OCI-LY7 (cell line): ENCODE measurements around the gene PLXNA4. TPM values are rescaled to one million over a fixed set of nuclear protein-coding genes. Genes with fewer than 3 reads are reported as not detected.

Experiments
- BruUV-seq: library from RNA; stranded (reverse); fragments of 400-500 nt; replicated peaks from 2 replicates; lab custom pipeline; 2021; lab: Mats Ljungman, UMichigan
- CTCF ChIA-PET: fragments of 300-600 bp; sonication (Branson Sonifier 250); formaldehyde crosslinking; loops from one replicate; lab custom pipeline; 2022; ENCODE audit warnings: antibody characterized with exemption; ENCODE audit not compliant: unreplicated experiment; lab: Charles Lee
- POLR2A ChIA-PET: fragments of 300-600 bp; sonication (Branson Sonifier 250); formaldehyde crosslinking; loops from one replicate; lab custom pipeline; 2022; ENCODE audit warnings: antibody characterized with exemption; lab: Charles Lee
- DNase-seq: peaks from one replicate; pipeline ENCODE4 v3.0.0-alpha.2; 2015; ENCODE audit warnings: low spot score
- H2AFZ ChIP-seq: fragments of 200-600 bp; sonication (generic), shearing (Covaris generic); 2 replicates; pipeline ENCODE4 v1.6.1; 2014; ENCODE audit warnings: mild to moderate bottlenecking, antibody characterized with exemption, low read length, moderate library complexity
- H3K27ac ChIP-seq: fragments of 200-600 bp; sonication (generic); 2 replicates; pipeline ENCODE4 v1.5.1; 2014; ENCODE audit warnings: mixed run types, low read depth, mild to moderate bottlenecking, moderate library complexity, low read length, inconsistent platforms; ENCODE audit not compliant: poor library complexity, severe bottlenecking
- H3K36me3 ChIP-seq: fragments of 200-600 bp; sonication (generic); 2 replicates; pipeline ENCODE4 v1.6.1; 2014; ENCODE audit warnings: mild to moderate bottlenecking, antibody characterized with exemption, low read length, moderate library complexity, mixed read lengths; ENCODE audit not compliant: insufficient read depth
- H3K4me1 ChIP-seq: fragments of 200-600 bp; sonication (generic); 2 replicates; pipeline ENCODE4 v1.5.1; 2014; ENCODE audit warnings: mild to moderate bottlenecking, low read length; ENCODE audit not compliant: insufficient read depth, poor library complexity, severe bottlenecking
- H3K4me2 ChIP-seq: fragments of 200-600 bp; sonication (generic); 2 replicates; pipeline ENCODE4 v1.6.1; 2014; ENCODE audit warnings: mild to moderate bottlenecking, low read length
- H3K4me3 ChIP-seq: fragments of 200-600 bp; sonication (generic); 2 replicates; pipeline ENCODE4 v1.5.1; 2014; ENCODE audit warnings: mild to moderate bottlenecking, low read depth, low read length; ENCODE audit not compliant: poor library complexity, severe bottlenecking
- H3K79me2 ChIP-seq: fragments of 200-600 bp; sonication (generic); 2 replicates; pipeline ENCODE4 v1.6.1; 2016; ENCODE audit warnings: low read depth, mild to moderate bottlenecking, low read length, moderate library complexity, mixed read lengths; ENCODE audit not compliant: insufficient read depth
- H3K9me2 ChIP-seq: fragments of 200-600 bp; sonication (generic); 2 replicates; pipeline ENCODE4 v1.6.1; 2016; ENCODE audit warnings: mild to moderate bottlenecking, low read length, mixed read lengths; ENCODE audit not compliant: insufficient read depth
- H3K9me3 ChIP-seq: fragments of 200-600 bp; sonication (generic); 2 replicates; pipeline ENCODE4 v1.6.1; 2014; ENCODE audit warnings: mild to moderate bottlenecking, mixed run types, low read length, mixed read lengths
- H4K20me1 ChIP-seq: fragments of 200-600 bp; sonication (generic); 2 replicates; pipeline ENCODE4 v1.6.1; 2014; ENCODE audit warnings: mild to moderate bottlenecking, antibody characterized with exemption, low read length, moderate library complexity, mixed read lengths; ENCODE audit not compliant: insufficient read depth
- EZH2phosphoT487 ChIP-seq: fragments of 200-600 bp; sonication (generic); IDR thresholded peaks from 2 replicates; pipeline ENCODE4 v1.6.1; 2018; ENCODE audit warnings: low read depth, borderline replicate concordance, mild to moderate bottlenecking, mixed run types, antibody characterized with exemption, low read length, moderate library complexity, mixed read lengths
- intact Hi-C: fragments of 100-400 bp; cut with micrococcal nuclease; formaldehyde crosslinking; loops from one replicate; pipeline ENCODE4 v1.10.0; 2022; ENCODE audit not compliant: unreplicated experiment
- total RNA-seq, 2 experiments: library from RNA; depleted of rRNA in 1 of 2; stranded (reverse); fragments of >200 nt in 1 of 2; shearing (Covaris generic) in 1 of 2; gene quantifications; 2 replicates each; pipeline ENCODE4 v1.2.3, GENCODE V29; 2014 to 2022
- TF ChIP-seq, protein P1 (sequence below): fragments of 200-600 bp; sonication (generic); conservative IDR thresholded peaks from 2 replicates; pipeline ENCODE4 v1.5.1; 2014; ENCODE audit warnings: mild to moderate bottlenecking, antibody characterized with exemption, low read length, moderate library complexity, mixed read lengths

The PLXNA4 gene
- total RNA-seq, 2 experiments from 2014 or later = not detected

DNA sequence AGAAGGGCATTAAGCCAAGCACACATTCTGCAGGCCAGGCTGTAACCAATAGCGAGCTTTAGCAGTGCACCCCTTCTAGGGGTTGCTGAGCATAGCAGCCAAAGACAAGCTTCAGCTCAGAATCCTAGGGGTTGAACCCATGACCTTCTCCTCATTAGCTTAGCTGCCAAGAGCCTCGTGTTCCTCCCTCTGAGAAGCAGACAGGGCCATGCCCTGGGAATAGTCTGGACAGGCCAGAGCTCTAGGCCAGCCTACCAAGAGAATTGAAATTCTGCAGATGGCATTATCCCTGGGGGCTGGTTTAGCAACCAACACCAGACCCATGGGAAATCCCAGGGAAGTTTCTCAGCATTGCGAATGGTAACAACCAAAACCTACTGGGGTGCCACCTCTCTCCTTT lies 77.2 kb downstream of the PLXNA4 start:
- no peak overlapping the region for H2AFZ ChIP-seq
- POLR2A ChIA-PET = interaction anchor here (0.6 kb wide), 1 partner anchor 864 kb away, joined by 7 read pairs; no protein-coding TSS in a partner anchor
- H3K27ac ChIP-seq = no peak overlapping the region
- no peak overlapping the region for H3K4me2 ChIP-seq
- CTCF ChIA-PET = no interaction called here
- no peaks in the 10 kb centered on the region for H3K9me2 ChIP-seq
- no peaks in the 10 kb centered on the region for H4K20me1 ChIP-seq
- DNase-seq = no peak
- intact Hi-C loops = no loop called here
- BruUV-seq = no TSS peak
- H3K4me3 ChIP-seq = no peak overlapping the region
- no peaks in the 10 kb centered on the region for H3K9me3 ChIP-seq
- no peaks in the 10 kb centered on the region for H3K79me2 ChIP-seq
- no peaks in the 10 kb centered on the region for H3K36me3 ChIP-seq
- H3K4me1 ChIP-seq = no peaks in the 10 kb centered on the region
- TF ChIP-seq, protein P1, sequence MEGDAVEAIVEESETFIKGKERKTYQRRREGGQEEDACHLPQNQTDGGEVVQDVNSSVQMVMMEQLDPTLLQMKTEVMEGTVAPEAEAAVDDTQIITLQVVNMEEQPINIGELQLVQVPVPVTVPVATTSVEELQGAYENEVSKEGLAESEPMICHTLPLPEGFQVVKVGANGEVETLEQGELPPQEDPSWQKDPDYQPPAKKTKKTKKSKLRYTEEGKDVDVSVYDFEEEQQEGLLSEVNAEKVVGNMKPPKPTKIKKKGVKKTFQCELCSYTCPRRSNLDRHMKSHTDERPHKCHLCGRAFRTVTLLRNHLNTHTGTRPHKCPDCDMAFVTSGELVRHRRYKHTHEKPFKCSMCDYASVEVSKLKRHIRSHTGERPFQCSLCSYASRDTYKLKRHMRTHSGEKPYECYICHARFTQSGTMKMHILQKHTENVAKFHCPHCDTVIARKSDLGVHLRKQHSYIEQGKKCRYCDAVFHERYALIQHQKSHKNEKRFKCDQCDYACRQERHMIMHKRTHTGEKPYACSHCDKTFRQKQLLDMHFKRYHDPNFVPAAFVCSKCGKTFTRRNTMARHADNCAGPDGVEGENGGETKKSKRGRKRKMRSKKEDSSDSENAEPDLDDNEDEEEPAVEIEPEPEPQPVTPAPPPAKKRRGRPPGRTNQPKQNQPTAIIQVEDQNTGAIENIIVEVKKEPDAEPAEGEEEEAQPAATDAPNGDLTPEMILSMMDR = no peak
- no peak for TF ChIP-seq EZH2phosphoT487

- CTCF ChIA-PET = interaction anchor here (0.5 kb wide), 1 partner anchor 1385 kb away, joined by 4 read pairs; no protein-coding TSS in a partner anchor
- H3K36me3 ChIP-seq = no peaks in the 10 kb centered on the region
- H3K9me3 ChIP-seq = no peaks in the 10 kb centered on the region
- H2AFZ ChIP-seq = no peak overlapping the region
- intact Hi-C loops = no loop called here
- no peak overlapping the region for H3K4me3 ChIP-seq
- H3K9me2 ChIP-seq = no peaks in the 10 kb centered on the region
- no peak for DNase-seq
- TF ChIP-seq, protein P1 = no peak
- no peak for TF ChIP-seq EZH2phosphoT487
- no peak overlapping the region for H3K4me2 ChIP-seq
- H3K27ac ChIP-seq = no peak overlapping the region
- no peaks in the 10 kb centered on the region for H3K79me2 ChIP-seq
- no TSS peak for BruUV-seq
- H3K4me1 ChIP-seq = no peaks in the 10 kb centered on the region
- POLR2A ChIA-PET = interaction anchor here (0.6 kb wide), 1 partner anchor 863 kb away, joined by 7 read pairs; no protein-coding TSS in a partner anchor
- H4K20me1 ChIP-seq = no peaks in the 10 kb centered on the region
These were observed 78.0 kb downstream of the PLXNA4 start for GRCh38 chr7:132498319-132498718.

DNA sequence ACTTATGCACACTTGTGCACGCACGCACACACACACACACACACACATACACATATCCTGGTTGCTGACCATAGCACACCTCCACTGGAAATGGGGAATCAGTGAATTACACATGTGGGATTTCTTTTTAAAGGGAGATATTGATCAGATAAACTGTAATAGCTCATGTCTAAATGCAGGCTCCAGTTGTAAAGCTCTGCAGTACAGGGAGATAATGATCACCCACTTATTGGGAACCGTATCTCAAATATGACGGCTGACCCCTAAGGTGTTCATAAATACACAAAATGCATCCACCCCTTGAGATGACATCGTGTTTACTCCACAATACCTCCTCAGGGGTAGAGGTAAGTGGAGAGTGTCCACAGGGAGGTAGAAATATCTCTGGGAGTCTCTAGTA lies 79.2 kb downstream of the PLXNA4 start:
- BruUV-seq = no TSS peak
- H3K9me2 ChIP-seq = no peaks in the 10 kb centered on the region
- H3K27ac ChIP-seq = no peak overlapping the region
- no peaks in the 10 kb centered on the region for H3K9me3 ChIP-seq
- no peaks in the 10 kb centered on the region for H3K36me3 ChIP-seq
- no peak overlapping the region for H3K4me3 ChIP-seq
- CTCF ChIA-PET = interaction anchor here (0.6 kb wide), 1 partner anchor 384 kb away, joined by 3 read pairs; no protein-coding TSS in a partner anchor
- H2AFZ ChIP-seq = no peak overlapping the region
- no peaks in the 10 kb centered on the region for H4K20me1 ChIP-seq
- no peak for DNase-seq
- H3K4me1 ChIP-seq = no peaks in the 10 kb centered on the region
- no peak overlapping the region for H3K4me2 ChIP-seq
- POLR2A ChIA-PET = no interaction called here
- intact Hi-C loops = no loop called here
- no peak for TF ChIP-seq EZH2phosphoT487
- TF ChIP-seq, protein P1 = no peak
- H3K79me2 ChIP-seq = no peaks in the 10 kb centered on the region
